ENCODE data around the gene PLCB1.
"Not testable (repeated sequence)": the region's sequence is repeated elsewhere in the genome, so short reads cannot be mapped to it uniquely, and the experiment has no call there.

The PLCB1 gene

GRCh38 chr20:8156235-8157079 is 24.4 kb downstream of the PLCB1 start:
- no peak for DNase-seq (ENCODE audit: low spot score)

DNA sequence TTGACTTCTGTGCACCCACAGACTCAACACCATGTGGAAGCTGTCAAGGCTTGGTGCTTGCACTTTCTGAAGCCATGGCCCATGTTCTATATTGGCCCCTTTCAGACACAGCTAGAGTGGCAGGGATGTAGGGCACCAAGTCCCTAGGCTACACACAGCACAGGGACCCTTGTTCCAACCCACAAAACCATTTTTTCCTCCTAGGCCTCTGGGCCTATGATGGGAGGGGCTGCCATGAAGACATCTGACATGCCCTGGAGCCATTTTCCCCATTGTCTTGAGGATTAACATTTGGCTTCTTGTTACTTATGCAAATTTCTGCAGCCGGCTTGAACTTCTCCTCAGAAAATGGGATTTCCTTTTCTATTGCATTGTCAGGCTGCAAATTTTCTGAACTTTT is 27.2 kb downstream of the PLCB1 start:
- DNase-seq (ENCODE audit: low spot score) = not testable (repeated sequence)

DNA sequence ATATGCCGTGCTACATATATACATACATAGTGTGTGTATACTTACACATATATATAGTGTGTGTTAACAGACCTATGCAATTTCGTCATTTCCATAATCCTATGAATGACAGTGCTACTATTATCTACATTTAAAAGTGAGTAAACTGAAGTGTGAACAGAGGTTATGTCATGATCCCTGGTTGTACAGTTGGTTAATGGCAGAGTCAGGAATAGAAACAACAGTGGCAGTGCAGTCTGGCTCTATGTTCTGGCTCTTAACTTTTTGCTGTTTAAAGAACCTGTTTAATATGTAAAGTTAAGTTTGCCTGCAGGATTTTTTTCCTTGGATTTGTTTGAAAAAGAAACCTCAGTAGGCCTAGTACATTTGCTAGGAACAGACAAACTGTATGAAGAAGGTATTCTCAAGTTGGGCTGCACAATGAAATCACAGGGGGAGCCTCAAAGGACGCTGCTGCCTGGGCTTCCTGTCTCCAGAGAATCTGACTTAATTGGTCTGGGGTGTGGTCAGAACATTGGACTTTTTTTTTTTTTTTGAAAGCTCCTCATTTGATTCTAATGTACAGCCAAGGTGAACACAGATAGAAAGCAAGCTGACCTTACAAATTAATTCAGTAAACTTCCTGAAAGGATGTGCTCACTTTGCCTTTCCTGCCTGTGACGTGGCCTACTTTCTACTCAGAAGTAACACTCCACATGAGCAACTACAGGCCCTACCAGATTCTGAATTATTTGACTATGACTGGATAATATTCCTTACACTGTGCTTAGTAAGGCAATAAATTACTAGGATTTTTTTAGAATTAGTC is 29.4 kb downstream of the PLCB1 start:
- DNase-seq (ENCODE audit: low spot score) = no peak

GRCh38 chr20:8162610-8163009 is 30.5 kb downstream of the PLCB1 start:
- no peak for DNase-seq (ENCODE audit: low spot score)

DNA sequence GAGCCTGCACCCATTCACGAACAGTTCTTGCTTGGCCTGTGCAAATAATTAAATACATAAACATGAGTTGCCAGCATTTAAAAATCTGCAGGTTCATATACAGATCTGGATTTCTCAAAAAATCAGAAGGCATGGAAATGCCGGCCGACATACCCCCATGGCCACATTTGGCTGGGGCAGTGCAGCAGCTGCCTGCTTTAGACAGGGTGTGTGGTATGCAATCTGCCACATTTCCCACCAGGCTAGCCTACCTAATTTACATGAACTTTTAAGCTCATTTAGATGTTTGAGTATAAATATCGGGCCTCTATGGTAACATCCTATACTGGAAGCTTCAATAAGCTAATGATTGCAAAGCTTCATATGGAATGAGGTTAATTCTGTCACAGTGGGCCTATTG is 31.5 kb downstream of the PLCB1 start:
- DNase-seq (ENCODE audit: low spot score) = no peak

GRCh38 chr20:8166730-8167129 is 34.7 kb downstream of the PLCB1 start:
- no peak for DNase-seq (ENCODE audit: low spot score)

GRCh38 chr20:8168785-8169288 is 36.8 kb downstream of the PLCB1 start:
- no peak for DNase-seq (ENCODE audit: low spot score)

- no peak for DNase-seq (ENCODE audit: low spot score)
Observed at GRCh38 chr20:8170921-8171320, 38.9 kb downstream of the PLCB1 start.

DNA sequence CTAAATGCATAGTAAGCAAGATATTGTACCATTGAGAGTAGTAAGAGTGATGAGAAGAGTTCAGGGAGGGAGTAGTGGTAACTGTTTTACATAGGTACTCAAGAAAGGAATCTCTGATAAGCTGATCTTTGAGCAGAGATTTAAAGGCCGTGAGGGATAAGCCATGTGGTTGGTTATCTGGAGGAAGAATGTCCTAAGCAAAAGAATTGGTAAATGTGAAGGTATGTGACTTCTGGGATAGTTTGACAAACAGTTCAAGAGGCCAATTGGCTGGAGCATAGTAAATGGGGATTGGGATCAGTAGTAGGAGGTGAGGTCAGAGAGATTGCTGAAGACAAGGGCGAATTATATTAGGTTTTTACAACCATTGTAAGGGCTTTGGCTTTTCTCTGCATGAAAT is 40.1 kb downstream of the PLCB1 start:
- DNase-seq (ENCODE audit: low spot score) = no peak

GRCh38 chr20:8175741-8176675 is 43.9 kb downstream of the PLCB1 start:
- no peak for DNase-seq (ENCODE audit: low spot score)

GRCh38 chr20:8183526-8183925 is 51.5 kb downstream of the PLCB1 start:
- no peak for DNase-seq (ENCODE audit: low spot score)

- DNase-seq (ENCODE audit: low spot score) = no peak
Observed at GRCh38 chr20:8187740-8188139, 55.7 kb downstream of the PLCB1 start.

DNA sequence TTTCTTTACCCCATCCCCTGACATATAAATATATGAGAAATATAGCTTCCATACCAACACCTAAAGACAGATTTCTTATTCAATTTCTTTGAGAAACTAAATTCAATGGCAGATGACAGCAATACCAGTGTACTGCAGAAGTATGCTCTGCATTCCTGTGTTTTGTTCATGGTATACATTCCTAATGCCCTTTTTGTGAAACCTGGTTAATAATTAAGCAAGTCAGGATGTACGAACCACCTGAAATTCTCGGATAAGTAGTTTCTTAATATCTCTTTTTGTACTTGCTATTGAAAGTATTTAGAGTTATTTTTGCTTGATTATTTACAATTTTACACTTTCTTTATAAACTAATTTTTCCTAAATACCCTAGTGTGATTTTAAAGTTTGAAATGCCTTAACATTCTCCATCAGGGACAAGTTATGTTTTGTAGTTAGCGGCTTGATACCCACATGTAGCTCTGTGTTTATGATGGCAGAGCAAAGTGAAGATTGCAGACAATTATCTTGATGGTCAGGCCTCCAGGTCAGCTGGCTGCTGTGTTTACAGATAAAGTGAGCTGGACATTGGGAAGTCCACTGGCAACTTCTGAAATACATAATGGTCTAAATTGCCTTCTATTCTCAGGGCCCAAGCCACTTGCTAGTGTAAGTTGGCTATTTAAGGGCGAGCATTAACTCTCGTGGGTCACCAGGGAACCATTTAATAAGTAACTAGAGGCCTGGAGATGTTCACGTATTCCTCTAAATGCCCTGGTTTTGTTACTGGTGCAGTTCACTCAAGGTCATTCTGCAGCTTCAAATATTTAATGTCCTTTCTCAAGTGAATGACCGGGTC is 58.2 kb downstream of the PLCB1 start:
- no peak for DNase-seq (ENCODE audit: low spot score)

DNA sequence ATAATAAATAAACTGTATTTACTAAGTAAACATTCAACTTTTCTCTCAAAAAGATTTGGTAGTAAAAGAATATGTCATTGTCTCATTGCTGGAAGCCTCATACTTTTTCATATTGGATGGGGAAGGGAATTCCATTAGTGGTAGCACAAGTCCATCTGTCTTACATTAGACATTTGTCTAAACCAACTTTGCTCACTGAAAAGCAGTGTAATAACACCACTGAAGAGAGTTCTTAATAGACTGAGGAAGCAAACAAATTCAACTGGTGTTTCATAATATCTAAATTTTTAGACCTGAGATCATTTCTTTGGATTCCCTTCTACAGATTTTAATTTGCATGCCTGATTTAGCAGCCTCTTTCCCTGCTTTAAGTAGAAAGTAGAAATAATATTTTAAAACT is 62.7 kb downstream of the PLCB1 start:
- no peak for DNase-seq (ENCODE audit: low spot score)

- no peak for DNase-seq (ENCODE audit: low spot score)
Observed at GRCh38 chr20:8196096-8196495, 64.0 kb downstream of the PLCB1 start.

GRCh38 chr20:8200220-8200619 is 68.2 kb downstream of the PLCB1 start:
- DNase-seq (ENCODE audit: low spot score) = no peak

GRCh38 chr20:8203366-8203765 is 71.3 kb downstream of the PLCB1 start:
- DNase-seq (ENCODE audit: low spot score) = no peak

DNA sequence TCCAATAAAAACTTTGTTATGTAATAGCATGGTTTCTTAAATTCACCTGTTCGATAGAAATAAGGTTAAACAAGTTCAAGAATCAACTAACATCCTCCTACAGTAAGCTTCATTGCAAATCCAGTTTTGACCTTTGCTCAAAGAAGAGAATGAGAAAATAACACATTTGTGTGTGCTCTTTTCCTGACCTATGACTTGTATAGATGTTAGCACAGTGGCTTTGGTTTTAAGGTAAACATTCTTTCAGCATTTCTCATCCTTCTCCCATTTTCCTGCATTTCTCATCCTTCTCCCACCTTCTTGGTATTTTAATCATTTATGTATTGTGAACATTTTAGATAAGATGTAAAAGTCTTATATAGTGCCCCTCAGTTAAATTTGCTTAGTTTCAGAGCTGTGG is 73.9 kb downstream of the PLCB1 start:
- DNase-seq (ENCODE audit: low spot score) = no peak

DNA sequence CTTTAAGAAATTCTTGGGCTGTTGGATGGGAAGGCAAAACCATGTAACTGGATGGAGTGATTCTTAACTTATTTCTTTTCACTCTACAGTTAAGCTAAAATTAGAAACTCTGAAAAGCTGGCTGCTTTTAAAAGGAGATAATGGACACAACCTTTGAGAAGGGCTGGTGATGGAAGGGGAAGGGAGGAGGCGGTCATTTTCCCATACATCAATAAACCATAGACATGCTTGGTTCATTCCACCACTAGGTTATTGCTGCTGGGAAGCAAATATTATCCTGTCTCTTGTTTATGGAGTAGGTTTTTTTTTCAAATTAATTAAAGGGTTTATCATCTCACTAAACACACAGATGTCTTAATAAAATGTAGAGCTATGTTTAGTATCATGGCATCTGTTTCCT is 76.2 kb downstream of the PLCB1 start:
- DNase-seq (ENCODE audit: low spot score) = no peak

DNA sequence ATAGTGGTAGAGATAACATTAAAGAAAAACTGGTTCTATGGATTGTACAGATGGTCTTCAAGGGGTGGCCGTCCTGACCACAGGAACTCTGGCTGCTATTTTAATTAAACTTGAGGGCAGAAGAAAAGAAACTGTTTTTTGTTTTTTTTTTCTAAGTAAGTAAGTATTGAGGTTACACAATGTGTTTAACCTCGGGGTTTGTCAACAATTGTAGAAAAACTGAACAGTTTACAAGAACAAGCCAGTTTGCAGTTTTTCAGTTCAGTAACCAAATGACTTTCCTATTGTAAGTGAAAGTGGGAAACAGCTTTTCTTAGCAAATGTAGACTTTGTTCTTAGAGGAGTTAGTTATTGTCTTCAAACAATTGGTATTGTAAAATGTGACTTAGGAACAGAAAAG is 77.0 kb downstream of the PLCB1 start:
- no peak for DNase-seq (ENCODE audit: low spot score)

DNA sequence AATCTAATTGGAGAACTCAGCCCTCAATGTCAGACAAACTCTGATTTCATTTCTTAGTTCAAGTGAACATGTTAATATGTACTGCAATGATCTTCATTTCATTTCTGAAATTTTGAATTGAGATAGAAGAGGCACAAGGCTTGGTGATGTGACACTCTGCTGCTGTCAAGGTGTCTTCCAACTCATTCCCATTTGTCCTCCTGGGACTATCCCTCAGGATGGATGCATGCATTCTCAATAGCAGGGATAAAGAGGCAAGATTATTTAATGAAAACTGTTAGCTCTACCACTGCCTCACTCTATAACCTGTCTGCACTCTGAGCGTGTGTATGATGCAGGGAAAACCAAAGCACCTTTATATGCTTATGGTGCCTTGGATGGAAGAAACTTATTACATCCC is 78.7 kb downstream of the PLCB1 start:
- no peak for DNase-seq (ENCODE audit: low spot score)

Data from SK-N-DZ (cell line).